A673 (cell line): ENCODE data around the gene IL10. TPM values are rescaled to one million over a fixed set of nuclear protein-coding genes. Genes with fewer than 3 reads are reported as not detected.

Experiments
- BruUV-seq: library from RNA; stranded (reverse); fragments of 400-500 nt; replicated peaks from 2 replicates; lab custom pipeline; 2021; lab: Mats Ljungman, UMichigan
- CTCF ChIA-PET: fragments of 300-600 bp; sonication (Branson Sonifier 250); formaldehyde crosslinking; loops from one replicate; lab custom pipeline; 2022; ENCODE audit warnings: antibody characterized with exemption; lab: Charles Lee
- POLR2A ChIA-PET: fragments of 300-600 bp; sonication (Branson Sonifier 250); formaldehyde crosslinking; loops from one replicate; lab custom pipeline; 2022; ENCODE audit warnings: antibody characterized with exemption; ENCODE audit not compliant: low non-redundant PET; lab: Charles Lee
- DNase-seq: peaks from one replicate; pipeline ENCODE4 v3.0.0-alpha.2; 2015; ENCODE audit warnings: low spot score
- H3K27ac ChIP-seq: fragments of 200-600 bp; sonication (generic); 2 replicates; pipeline ENCODE4 v1.5.1; 2016; ENCODE audit warnings: mixed run types, low read depth, mild to moderate bottlenecking, mixed read lengths, antibody characterized with exemption, low read length; ENCODE audit not compliant: poor library complexity, severe bottlenecking
- H3K27me3 ChIP-seq: fragments of 200-600 bp; sonication (generic); replicated peaks from 2 replicates; pipeline ENCODE4 v1.6.1; 2017; ENCODE audit warnings: mixed run types, low read depth, mild to moderate bottlenecking, mixed read lengths, antibody characterized with exemption, low read length; ENCODE audit not compliant: insufficient read depth, poor library complexity
- H3K36me3 ChIP-seq: fragments of 200-600 bp; sonication (generic); 2 replicates; pipeline ENCODE4 v1.6.1; 2016; ENCODE audit warnings: mixed run types, mild to moderate bottlenecking, mixed read lengths, antibody characterized with exemption, low read length; ENCODE audit not compliant: insufficient read depth, poor library complexity, severe bottlenecking
- H3K4me1 ChIP-seq: fragments of 200-600 bp; sonication (generic); 2 replicates; pipeline ENCODE4 v1.6.1; 2017; ENCODE audit warnings: mixed run types, mild to moderate bottlenecking, mixed read lengths, antibody characterized with exemption, low read length; ENCODE audit not compliant: insufficient read depth, poor library complexity, severe bottlenecking
- H3K4me3 ChIP-seq: fragments of 200-600 bp; sonication (generic); 2 replicates; pipeline ENCODE4 v1.5.1; 2016; ENCODE audit warnings: low read depth, mixed run types, mild to moderate bottlenecking, mixed read lengths, low read length; ENCODE audit not compliant: poor library complexity, severe bottlenecking
- H3K9me3 ChIP-seq: fragments of 200-600 bp; sonication (generic); 2 replicates; pipeline ENCODE4 v1.6.1; 2016; ENCODE audit warnings: mixed run types, low read depth, mild to moderate bottlenecking, mixed read lengths, antibody characterized with exemption, low read length; ENCODE audit not compliant: poor library complexity, severe bottlenecking
- CTCF ChIP-seq: fragments of 300-800, 200-600 bp; sonication (generic); conservative IDR thresholded peaks from 2 replicates; pipeline ENCODE4 v1.5.1; 2017; ENCODE audit warnings: low read depth, mild to moderate bottlenecking, antibody characterized with exemption, low read length, moderate library complexity, mixed read lengths
- EZH2 ChIP-seq: fragments of 200-600 bp; sonication (generic); IDR thresholded peaks from 2 replicates; pipeline ENCODE4 v1.6.1; 2017; ENCODE audit warnings: borderline replicate concordance, low read depth, mild to moderate bottlenecking, mixed read lengths, antibody characterized with exemption, low read length; ENCODE audit not compliant: poor library complexity, severe bottlenecking
- intact Hi-C: fragments of 100-400 bp; cut with micrococcal nuclease; formaldehyde crosslinking; loops from one replicate; pipeline ENCODE4 v1.10.0; 2022; ENCODE audit not compliant: unreplicated experiment
- total RNA-seq: library from RNA; stranded (reverse); gene quantifications from 2 replicates; pipeline ENCODE4 v1.2.3, GENCODE V29; 2021

IL10 gene
- total RNA-seq, 1 experiment from 2014 or later, result not detected

- TF ChIP-seq CTCF (no peak), EZH2 (no peak)
- no peaks in the 10 kb centered on the region for H3K9me3 ChIP-seq
- intact Hi-C loops, result no loop called here
- ChIA-PET CTCF (interaction anchor here (0.7 kb wide), 1 partner anchor 130 kb away, joined by 3 read pairs; no protein-coding TSS in a partner anchor), POLR2A (no interaction called here)
- BruUV-seq, result no TSS peak
- H3K36me3 ChIP-seq, result no peaks in the 10 kb centered on the region
- peaks cover 2% of the 10 kb centered on the region for H3K27me3 ChIP-seq
- H3K27ac ChIP-seq, result no peak overlapping the region
- H3K4me3 ChIP-seq, result no peak overlapping the region
- no peak for DNase-seq
- no peaks in the 10 kb centered on the region for H3K4me1 ChIP-seq
Observed at GRCh38 chr1:206792939-206793607, 20.8 kb upstream of the IL10 start.

- intact Hi-C loops, result no loop called here
- CTCF ChIA-PET, result no interaction called here
- no peak for DNase-seq
- no peak overlapping the region for H3K4me3 ChIP-seq
- peaks cover 2% of the 10 kb centered on the region for H3K27me3 ChIP-seq
- H3K4me1 ChIP-seq, result no peaks in the 10 kb centered on the region
- TF ChIP-seq EZH2, result no peak
- TF ChIP-seq CTCF, result no peak
- POLR2A ChIA-PET, result no interaction called here
- no peak overlapping the region for H3K27ac ChIP-seq
- no TSS peak for BruUV-seq
- H3K36me3 ChIP-seq, result no peaks in the 10 kb centered on the region
- H3K9me3 ChIP-seq, result no peaks in the 10 kb centered on the region
Observed at GRCh38 chr1:206790502-206791250, 18.4 kb upstream of the IL10 start.

GRCh38 chr1:206788487-206789050 lies 16.3 kb upstream of the IL10 start:
- Histone ChIP-seq H3K27me3 (peaks cover 2% of the 10 kb centered on the region), H3K4me3 (no peak overlapping the region), H3K27ac (no peak overlapping the region), H3K36me3 (no peaks in the 10 kb centered on the region), H3K9me3 (no peaks in the 10 kb centered on the region), H3K4me1 (no peaks in the 10 kb centered on the region)
- TF ChIP-seq EZH2 (no peak), CTCF (no peak)
- no peak for DNase-seq
- POLR2A ChIA-PET, result no interaction called here
- intact Hi-C loops, result no loop called here
- CTCF ChIA-PET, result no interaction called here
- no TSS peak for BruUV-seq
